HFF-Myc (cell line): Measurements from ENCODE around the gene LILRB1.

Experiments used
- DNase-seq: peaks from one replicate; pipeline ENCODE4 v3.0.0-alpha.2; 2011; ENCODE audit warnings: low read depth; ENCODE audit errors: extremely low read depth
- H3K4me3 ChIP-seq: replicated peaks from 2 replicates; pipeline ENCODE4 v1.5.1; 2011; ENCODE audit warnings: low read depth, mild to moderate bottlenecking, control low read depth, low read length
- TF ChIP-seq, protein P1 (sequence below): IDR thresholded peaks from 2 replicates; pipeline ENCODE4 v1.5.1; 2012; ENCODE audit warnings: mild to moderate bottlenecking, low read depth, low read length, control low read depth; ENCODE audit errors: missing control alignments

Gene LILRB1

DNA sequence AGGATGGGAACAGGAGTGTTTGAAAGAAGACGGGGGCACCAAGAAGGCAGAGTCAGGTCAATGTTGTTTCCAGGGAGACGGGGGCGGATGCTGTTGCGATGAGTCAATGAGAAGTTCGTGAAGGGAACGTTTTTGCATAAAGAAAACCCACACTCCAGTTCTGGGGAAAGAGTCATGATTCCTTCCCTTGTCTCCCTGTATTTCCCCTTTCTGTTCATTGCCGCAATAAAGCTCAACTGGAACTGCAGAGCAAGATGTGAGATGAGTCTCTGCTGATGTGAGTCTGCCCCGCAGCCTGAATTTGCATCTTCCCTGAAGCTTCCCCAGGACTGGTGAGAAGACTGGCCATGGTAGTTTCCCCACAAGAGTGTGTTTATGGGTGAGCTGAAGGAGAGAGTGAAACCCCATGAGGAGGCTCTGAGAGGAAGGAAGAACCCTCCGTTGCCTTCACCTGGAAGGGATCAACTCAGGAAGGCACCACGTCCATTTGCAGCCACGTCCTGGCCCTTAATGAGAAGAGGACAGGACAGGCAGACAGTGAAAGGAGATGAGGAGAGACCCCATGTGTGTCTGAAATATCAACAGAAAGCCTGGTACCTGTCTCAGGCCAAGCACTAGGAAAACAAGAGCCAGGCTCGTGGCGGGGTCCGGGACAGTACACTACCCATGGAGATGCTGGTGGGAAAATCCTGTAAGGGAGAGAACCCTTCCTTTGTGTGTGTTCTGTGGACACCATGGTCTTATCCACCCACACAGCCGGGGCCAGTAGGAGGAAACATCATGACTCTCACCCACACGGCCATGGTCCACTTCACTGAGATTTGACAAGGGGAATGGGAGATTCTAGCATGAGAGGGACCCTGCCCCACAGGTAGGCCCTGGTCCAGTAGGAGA is 23.1 kb upstream of the LILRB1 start:
- no peak overlapping the region for H3K4me3 ChIP-seq
- TF ChIP-seq, protein P1, sequence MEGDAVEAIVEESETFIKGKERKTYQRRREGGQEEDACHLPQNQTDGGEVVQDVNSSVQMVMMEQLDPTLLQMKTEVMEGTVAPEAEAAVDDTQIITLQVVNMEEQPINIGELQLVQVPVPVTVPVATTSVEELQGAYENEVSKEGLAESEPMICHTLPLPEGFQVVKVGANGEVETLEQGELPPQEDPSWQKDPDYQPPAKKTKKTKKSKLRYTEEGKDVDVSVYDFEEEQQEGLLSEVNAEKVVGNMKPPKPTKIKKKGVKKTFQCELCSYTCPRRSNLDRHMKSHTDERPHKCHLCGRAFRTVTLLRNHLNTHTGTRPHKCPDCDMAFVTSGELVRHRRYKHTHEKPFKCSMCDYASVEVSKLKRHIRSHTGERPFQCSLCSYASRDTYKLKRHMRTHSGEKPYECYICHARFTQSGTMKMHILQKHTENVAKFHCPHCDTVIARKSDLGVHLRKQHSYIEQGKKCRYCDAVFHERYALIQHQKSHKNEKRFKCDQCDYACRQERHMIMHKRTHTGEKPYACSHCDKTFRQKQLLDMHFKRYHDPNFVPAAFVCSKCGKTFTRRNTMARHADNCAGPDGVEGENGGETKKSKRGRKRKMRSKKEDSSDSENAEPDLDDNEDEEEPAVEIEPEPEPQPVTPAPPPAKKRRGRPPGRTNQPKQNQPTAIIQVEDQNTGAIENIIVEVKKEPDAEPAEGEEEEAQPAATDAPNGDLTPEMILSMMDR: no peak
- DNase-seq: no peak

DNA sequence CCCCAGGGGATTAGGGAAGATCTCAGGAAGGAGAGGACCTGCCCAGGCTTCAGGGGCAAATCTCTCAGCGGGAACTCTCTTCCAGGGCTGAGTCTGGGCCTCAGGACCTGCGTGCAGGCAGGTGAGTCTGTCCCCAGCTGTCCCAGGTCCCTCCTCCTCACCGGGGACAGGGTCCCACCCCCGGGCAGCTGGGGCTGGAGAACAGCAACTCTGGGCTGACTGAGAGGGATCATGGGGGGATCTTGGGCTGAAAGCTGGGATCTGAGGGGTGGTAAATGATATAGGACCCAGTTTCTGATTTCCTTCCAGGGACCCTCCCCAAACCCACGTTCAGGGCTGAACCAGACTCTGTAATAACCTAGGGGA is 22.5 kb upstream of the LILRB1 start:
- no peak overlapping the region for H3K4me3 ChIP-seq
- TF ChIP-seq, protein P1: no peak
- no peak for DNase-seq

DNA sequence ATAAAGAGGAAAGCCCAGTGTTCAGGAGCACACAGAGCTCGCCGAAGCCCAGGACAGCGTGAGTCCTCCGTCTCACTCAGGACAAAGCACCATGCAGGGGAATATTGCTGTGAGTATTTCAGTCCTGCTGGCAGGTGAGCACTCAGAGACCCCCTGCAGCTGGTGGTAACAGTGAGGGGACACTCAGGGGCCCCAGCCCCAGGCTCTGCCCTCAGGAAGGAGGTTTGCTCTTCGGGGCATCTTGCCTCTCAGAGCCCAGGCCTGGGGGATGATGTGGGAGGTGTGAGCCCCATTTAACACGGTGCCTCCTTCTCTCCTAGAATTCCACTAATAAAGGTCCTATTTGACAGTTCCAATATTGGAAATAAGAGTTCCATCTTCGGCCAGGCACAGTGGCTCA is 22.1 kb upstream of the LILRB1 start:
- TF ChIP-seq, protein P1: no peak
- no peak overlapping the region for H3K4me3 ChIP-seq
- no peak for DNase-seq

DNA sequence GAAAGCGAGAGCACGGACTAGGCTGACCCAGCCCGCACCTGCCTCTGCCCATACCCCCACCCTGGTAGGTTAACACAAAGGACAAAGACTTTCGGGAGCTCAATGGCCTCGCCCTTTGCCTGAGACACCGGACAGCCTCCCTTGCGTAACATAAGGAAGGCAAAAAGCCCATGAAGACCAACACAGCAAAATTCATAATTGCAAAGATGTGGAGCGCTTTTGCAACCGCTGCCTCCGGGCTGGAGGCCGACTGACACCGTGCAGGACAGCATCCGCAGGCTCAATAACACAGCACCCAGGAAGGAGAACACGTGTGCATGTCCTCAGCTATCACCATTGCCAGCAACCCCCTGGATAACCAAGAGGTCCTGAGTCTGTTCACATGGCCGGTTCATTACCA is 21.5 kb upstream of the LILRB1 start:
- TF ChIP-seq, protein P1: no peak
- H3K4me3 ChIP-seq: no peak overlapping the region
- DNase-seq: no peak

DNA sequence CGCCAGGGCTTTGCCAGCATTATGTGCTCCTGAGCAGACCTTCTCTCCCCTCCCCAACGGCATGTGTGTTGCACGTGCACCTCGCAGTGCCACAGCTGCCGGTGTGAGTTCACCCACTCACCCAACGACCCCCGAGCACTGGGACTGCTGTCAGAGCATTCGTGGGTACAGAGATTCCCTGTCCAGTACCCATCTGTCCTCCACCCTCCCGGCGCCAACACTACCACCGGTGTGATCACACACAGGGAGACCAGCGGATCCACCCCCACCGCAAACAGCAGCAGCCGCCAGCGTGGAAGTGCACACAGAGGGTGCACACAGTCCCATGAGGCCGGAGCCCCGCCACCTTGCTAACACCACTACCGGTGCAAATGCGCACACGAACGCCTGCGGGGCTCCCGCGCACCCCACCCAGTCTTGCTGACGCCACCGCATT is 20.9 kb upstream of the LILRB1 start:
- DNase-seq: no peak
- TF ChIP-seq, protein P1: no peak

DNA sequence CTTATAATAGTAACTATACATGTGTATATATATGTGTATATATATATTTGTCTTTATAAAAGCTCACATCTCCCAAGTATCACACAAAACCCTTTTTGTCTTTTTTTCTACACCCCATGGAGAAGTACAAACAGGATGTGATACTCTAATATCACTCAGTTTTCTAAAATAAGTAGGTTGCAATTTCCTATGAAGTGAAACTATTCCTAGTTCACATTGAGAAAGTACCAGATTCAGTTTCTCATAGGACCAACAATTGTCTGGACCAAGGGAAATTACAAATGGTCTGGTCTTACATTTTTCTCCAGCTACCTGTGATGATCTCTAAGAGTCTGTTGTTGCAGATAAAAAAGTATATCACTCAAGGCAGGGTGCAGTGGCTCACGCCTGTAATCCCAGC is 17.9 kb upstream of the LILRB1 start:
- no peak for DNase-seq
- H3K4me3 ChIP-seq: no peak overlapping the region
- TF ChIP-seq, protein P1: no peak

More for the DNA sequence above, 20.9 kb upstream of the LILRB1 start:
- no peak overlapping the region for H3K4me3 ChIP-seq
